Neural progenitor cell (in vitro differentiated cells): Measurements from ENCODE around the gene KAT14.

Experiments
- CTCF ChIP-seq: fragments of 200-600 bp; sonication (generic); IDR thresholded peaks from 2 replicates; pipeline ENCODE4 v1.5.1; 2017; ENCODE audit warnings: antibody characterized with exemption, mild to moderate bottlenecking
- EZH2phosphoT487 ChIP-seq: fragments of 200-600 bp; sonication (generic); IDR thresholded peaks from 2 replicates; pipeline ENCODE4 v1.6.1; 2017; ENCODE audit warnings: antibody characterized with exemption

DNA sequence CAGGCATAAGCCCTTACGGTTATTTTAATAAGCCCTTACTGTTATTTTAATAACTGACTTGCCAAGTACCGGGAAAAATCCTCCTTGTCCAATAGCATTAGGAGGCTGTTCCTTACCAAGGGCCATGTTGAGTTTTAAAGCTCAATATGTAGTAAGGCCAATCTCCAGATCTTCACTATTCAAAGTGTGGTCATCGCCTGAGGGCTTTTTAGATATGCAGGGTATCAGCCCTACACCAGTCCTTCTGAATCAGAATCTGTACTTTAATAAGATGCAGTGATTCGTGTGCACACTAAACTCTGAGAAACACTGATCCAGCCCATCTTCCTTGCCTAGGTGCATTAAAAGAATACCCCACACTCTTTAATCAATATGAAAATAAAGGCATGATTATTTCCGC lies 77.9 kb downstream of the KAT14 start:
- TF ChIP-seq CTCF: no peak
- no peak for TF ChIP-seq EZH2phosphoT487
